NK-92 (cell line): ENCODE results near the gene MAGI2.
"Not testable (repeated sequence)": the region's sequence is repeated elsewhere in the genome, so short reads cannot be mapped to it uniquely, and the experiment has no call there.

Experiments used
- DNase-seq: peaks from one replicate; lab custom pipeline; 2025; ENCODE audit not compliant: unreplicated experiment; lab: John Stamatoyannopoulos, UW

Gene MAGI2

GRCh38 chr7:78023191-78023590, 1430.3 kb downstream of the MAGI2 start:
- DNase-seq: no peak

- no peak for DNase-seq
These were observed 1431.3 kb downstream of the MAGI2 start for GRCh38 chr7:78022165-78022564.

DNA sequence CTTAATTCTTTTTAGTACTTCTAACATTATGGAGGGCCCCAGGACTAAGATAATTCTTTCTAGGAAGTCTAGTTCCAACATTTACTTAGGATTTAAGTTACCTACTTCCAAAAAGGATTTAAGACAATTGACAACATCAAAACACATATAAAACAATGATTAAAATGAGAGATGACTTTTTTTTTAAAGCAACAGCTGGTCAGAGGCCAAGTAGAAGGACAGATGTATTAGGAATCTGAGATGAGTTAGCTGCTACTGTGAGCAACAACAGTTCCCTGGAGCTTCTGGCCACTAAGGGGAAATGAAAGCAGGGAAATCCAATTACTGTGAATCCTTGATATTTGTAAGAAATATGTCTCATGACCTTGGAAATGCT, 1432.6 kb downstream of the MAGI2 start:
- no peak for DNase-seq

GRCh38 chr7:78020136-78020873, 1433.2 kb downstream of the MAGI2 start:
- DNase-seq: no peak

DNA sequence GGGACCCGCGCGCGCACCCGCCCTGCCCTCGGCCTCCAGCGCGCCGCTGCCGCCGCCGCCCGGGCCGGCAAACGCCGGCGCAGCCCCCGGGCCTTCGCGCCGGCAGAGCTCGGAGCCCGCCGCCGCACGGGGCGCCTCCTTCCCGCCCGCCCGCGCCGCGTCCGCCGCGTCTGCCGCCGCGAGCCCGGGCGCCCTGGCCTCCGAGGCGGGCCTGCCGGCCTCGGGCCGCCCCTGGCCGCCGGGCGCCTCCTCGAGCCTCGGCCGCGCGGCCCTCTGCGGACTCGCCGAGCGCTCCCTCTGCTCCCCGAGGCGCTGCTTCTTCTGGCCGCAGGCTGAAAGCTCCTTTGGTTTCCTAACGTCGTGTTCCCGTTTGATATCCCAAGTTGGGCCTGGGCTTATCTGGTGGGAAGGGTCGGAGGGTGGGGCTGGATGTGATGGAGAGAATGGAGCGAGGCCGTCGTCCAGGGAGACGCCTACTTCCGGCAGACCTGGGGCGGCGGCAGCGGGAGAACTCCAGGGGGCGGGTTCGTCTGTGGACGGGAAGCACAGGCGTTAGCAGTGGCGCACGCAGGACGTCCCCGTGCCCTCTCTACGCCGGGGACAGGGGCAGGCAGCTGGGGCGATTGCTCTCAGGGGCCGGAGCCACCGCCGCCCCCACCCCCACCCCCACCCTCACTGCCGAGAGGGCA, 1433.9 kb downstream of the MAGI2 start:
- DNase-seq: no peak

GRCh38 chr7:78018641-78019446, 1434.6 kb downstream of the MAGI2 start:
- DNase-seq: no peak

DNA sequence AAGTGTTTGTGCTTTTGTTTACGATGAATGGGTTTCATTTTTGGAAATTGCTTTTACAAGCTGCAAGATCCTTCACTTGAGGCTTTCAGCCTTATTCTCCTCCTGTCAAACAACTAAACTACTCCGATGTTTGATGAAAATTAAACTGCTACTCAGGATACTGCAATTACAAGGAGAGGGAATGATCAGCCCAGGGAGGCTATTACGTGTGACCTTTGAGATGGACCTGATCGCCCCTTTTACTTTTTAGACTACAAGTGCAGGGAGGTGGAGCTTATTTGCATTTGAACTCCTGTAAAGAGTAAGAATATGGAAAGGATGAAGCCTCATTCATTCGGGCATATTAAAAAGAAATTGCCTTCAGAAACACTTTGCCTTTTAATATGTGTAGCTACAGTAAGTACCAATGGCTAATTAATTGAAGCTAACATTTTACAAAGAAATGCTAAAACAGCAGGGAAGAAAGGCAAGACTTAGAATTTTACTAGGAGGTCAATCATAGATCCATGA, 1435.8 kb downstream of the MAGI2 start:
- no peak for DNase-seq

GRCh38 chr7:78015574-78016260, 1437.8 kb downstream of the MAGI2 start:
- DNase-seq: no peak

DNA sequence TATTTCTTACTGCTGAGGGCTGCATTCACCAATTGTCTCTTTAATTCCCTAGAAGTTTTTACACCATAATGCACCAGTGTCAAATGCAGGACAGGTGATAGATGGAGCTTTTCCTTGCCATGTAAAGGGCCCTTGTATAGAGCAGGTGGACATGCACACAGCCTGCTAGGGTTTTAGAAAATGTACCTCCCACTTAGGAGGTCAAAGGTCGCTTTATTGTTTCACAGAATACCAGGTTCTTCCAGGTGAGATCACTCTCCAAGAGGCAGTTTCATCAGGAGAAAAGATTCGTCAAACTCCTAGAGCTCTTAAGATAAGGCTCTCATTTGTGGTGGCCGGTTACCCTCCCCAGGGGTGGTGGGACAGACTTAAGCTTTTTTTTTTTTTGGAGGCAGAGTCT, 1439.1 kb downstream of the MAGI2 start:
- DNase-seq: no peak

- no peak for DNase-seq
These were observed 1440.1 kb downstream of the MAGI2 start for GRCh38 chr7:78013386-78013785.

GRCh38 chr7:78011642-78012041, 1441.8 kb downstream of the MAGI2 start:
- DNase-seq: no peak

DNA sequence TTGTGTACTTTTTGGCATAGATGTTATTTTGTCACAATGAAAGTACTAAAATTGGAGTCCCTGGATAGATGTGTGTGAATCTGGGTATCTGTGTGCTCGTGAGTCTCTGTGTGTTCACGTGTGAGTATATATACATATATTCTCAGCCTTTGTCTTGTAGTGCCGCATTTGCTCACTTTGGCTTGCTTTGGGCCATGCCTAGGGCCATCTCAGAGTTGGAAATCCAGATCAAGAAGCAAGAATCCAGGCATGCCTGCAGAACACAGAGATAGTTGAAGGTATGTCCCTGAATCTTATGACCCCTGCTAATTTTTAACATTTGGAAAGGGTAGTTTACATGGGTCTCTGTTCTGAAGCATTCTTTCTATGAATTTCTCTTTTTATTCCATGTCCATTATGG, 1446.2 kb downstream of the MAGI2 start:
- DNase-seq: no peak

DNA sequence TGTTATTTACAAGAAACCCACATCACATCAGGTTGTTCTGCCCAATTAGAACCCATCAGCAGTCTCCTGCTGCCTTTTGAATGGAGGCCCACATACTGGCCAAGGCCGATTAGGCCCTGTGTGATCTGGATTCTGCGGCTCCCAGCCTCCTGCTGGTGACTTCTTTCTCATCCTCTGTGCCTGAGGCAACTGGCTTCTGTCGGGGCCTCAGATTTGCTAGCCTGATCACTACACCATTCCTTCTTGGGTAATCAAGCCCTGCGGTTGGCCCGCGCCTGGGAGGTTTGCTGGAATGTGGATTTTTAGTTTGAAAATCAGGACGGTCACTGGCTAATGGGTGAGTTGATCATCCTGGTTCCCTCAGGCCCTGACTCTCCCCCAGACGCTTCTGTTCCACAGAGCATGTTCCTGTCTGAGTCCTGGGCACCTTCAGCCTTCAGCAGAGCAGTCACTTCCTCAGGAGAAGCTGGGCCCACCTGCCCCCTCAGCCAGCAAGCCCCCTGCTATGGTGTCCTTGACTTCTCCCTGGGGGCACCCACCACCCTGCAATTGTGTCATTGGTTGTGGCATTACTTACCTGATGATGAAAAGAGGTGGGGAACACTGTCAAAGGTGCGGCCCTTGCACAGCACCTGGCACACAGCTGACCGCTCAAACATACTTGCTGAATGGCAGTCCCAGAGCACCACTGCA, 1447.3 kb downstream of the MAGI2 start:
- no peak for DNase-seq

DNA sequence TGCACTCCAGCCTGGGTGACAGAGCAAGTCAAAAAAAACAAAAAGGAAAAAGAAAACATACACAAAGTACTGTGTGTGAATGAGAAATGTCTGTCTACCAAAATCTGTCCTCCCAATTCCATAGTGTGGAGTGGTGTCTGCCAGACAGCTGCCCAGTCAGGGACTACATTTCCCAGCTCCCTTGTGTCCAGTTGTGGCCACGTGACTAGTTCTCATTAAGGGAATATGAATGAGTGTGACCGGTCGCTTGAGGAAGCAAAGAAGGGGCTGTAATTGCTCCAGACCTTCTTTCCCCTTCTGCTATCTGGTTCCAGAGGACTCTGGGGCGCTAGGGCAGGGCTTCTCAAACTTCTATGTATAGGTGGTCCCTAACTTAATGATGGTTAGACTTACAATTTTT, 1450.8 kb downstream of the MAGI2 start:
- no peak for DNase-seq

DNA sequence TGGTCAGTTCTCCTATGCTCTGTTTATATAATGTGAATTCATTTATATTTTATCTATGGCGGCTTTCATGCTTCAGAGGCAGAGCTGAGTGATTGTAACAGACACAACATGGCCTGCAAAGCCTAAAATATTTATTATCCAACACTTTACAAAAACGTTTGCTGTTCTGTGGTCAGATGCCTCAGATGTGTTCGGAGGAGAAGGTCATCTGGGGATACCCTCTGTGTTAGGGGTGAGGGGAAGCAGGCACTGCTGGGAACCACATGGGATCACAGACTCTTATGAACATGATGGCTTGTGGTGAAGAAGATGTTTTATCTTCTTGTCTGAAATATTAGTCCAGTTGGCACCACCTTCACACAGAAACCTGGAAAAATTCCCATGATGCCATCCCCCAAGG, 1451.4 kb downstream of the MAGI2 start:
- no peak for DNase-seq

- DNase-seq: not testable (repeated sequence)
These were observed 1454.3 kb downstream of the MAGI2 start for GRCh38 chr7:77999168-77999567.

- no peak for DNase-seq
These were observed 1457.8 kb downstream of the MAGI2 start for GRCh38 chr7:77995717-77996116.

GRCh38 chr7:77993838-77994237, 1459.6 kb downstream of the MAGI2 start:
- DNase-seq: no peak

GRCh38 chr7:77991656-77992055, 1461.8 kb downstream of the MAGI2 start:
- no peak for DNase-seq

GRCh38 chr7:77989981-77990566, 1463.4 kb downstream of the MAGI2 start:
- no peak for DNase-seq
